CD4-positive, CD25-positive, alpha-beta regulatory T cell (primary cell): ENCODE measurements around the gene SYTL2. TPM values are rescaled to one million over a fixed set of nuclear protein-coding genes. Genes with fewer than 3 reads are reported as not detected.

ENCODE experiments used
- ATAC-seq, 2 donors: fragments of 150-1000 bp; cut with Tn5 transposase; one replicate each; pipeline ENCODE4 v1.10.0; 2021; ENCODE audit warnings: low read depth in 2 of 2, moderate number of reproducible peaks in 2 of 2, moderate library complexity in 1 of 2
- DNase-seq, 3 donors: peaks; one replicate each; pipeline versions ENCODE4 v3.0.0 to v3.0.0-alpha.2; 2012 to 2022; ENCODE audit warnings: mixed read lengths in 1 of 3
- H3K27ac ChIP-seq: one replicate; pipeline ENCODE4 v1.7.0; 2013; ENCODE audit warnings: mild to moderate bottlenecking, low read length; ENCODE audit not compliant: insufficient read depth, poor library complexity, severe bottlenecking
- H3K27me3 ChIP-seq: one replicate; pipeline ENCODE4 v1.7.0; 2013; ENCODE audit warnings: low read length; ENCODE audit not compliant: control insufficient read depth, insufficient read depth
- H3K36me3 ChIP-seq: one replicate; pipeline ENCODE4 v1.7.0; 2013; ENCODE audit warnings: mild to moderate bottlenecking, low read length, moderate library complexity; ENCODE audit not compliant: control insufficient read depth, insufficient read depth
- H3K4me1 ChIP-seq: 2 replicates; pipeline ENCODE4 v1.7.0; 2013; ENCODE audit warnings: mild to moderate bottlenecking, low read length; ENCODE audit not compliant: insufficient read depth, control insufficient read depth, poor library complexity, severe bottlenecking
- H3K4me3 ChIP-seq: one replicate; pipeline ENCODE4 v1.7.0; 2013; ENCODE audit warnings: low read depth, mild to moderate bottlenecking, low read length, moderate library complexity
- H3K9me3 ChIP-seq, 2 experiments: 1 replicate in 1 of 2; 2 replicates in 1 of 2; pipeline ENCODE4 v1.7.0; 2013; ENCODE audit warnings: low read length in 2 of 2, mild to moderate bottlenecking in 1 of 2, moderate library complexity in 1 of 2; ENCODE audit not compliant: control insufficient read depth in 2 of 2
- H3K27ac Mint-ChIP-seq, 3 donors: one replicate each; pipeline ENCODE4 v1.8.0; 2020 to 2022; ENCODE audit warnings: mild to moderate bottlenecking in 3 of 3, mixed read lengths in 3 of 3, moderate library complexity in 2 of 3
- H3K27me3 Mint-ChIP-seq: one replicate; pipeline ENCODE4 v1.8.0; 2022; ENCODE audit warnings: mild to moderate bottlenecking, mixed read lengths
- H3K36me3 Mint-ChIP-seq: one replicate; pipeline ENCODE4 v1.8.0; 2020; ENCODE audit warnings: mixed read lengths
- H3K4me1 Mint-ChIP-seq, 4 donors: one replicate each; pipeline ENCODE4 v1.8.0; 2020 to 2022; ENCODE audit warnings: mixed read lengths in 4 of 4, mild to moderate bottlenecking in 1 of 4
- H3K4me3 Mint-ChIP-seq, 4 donors: one replicate each; pipeline ENCODE4 v1.8.0; 2020 to 2022; ENCODE audit warnings: mild to moderate bottlenecking in 4 of 4, mixed read lengths in 4 of 4, moderate library complexity in 3 of 4
- H3K9me3 Mint-ChIP-seq, 7 donors: one replicate each; pipeline ENCODE4 v1.8.0; 2020 to 2022; ENCODE audit warnings: mixed read lengths in 7 of 7, mild to moderate bottlenecking in 3 of 7, moderate library complexity in 2 of 7
- polyA plus RNA-seq, 4 donors: library from polyadenylated mRNA; unstranded; fragments of 300-500 nt; fragmentation: Illumina TruSeq; gene quantifications; one replicate each; pipeline ENCODE4 v1.2.3, GENCODE V29; 2021
- total RNA-seq: library from RNA; stranded (reverse); gene quantifications from one replicate; pipeline ENCODE4 v1.2.3, GENCODE V29; 2022

Gene SYTL2
- total and polyA plus RNA-seq, 5 donors from 2014 or later, result 4.5 to 40.0 (median 5.6) TPM

- no peak for ATAC-seq
- H3K36me3 Mint-ChIP-seq, result no peaks in the 10 kb centered on the region
These were observed 100.8 kb downstream of the SYTL2 start for GRCh38 chr11:85709941-85710702.

GRCh38 chr11:85705800-85706199 is 105.1 kb downstream of the SYTL2 start:
- Histone ChIP-seq H3K27ac (no peak overlapping the region), H3K9me3 (no peaks in the 10 kb centered on the region), H3K4me1 (peaks cover 2% of the 10 kb centered on the region), H3K27me3 (no peaks in the 10 kb centered on the region), H3K36me3 (no peaks in the 10 kb centered on the region), H3K4me3 (no peak overlapping the region)
- ATAC-seq, result no peak
- no peak overlapping the region for H3K4me3 Mint-ChIP-seq
- no peak for DNase-seq
- peaks cover 0 to 2% (median 0%) of the 10 kb centered on the region in 7 donors for H3K9me3 Mint-ChIP-seq
- H3K27me3 Mint-ChIP-seq, result peaks cover 7% of the 10 kb centered on the region
- no peak overlapping the region for H3K27ac Mint-ChIP-seq
- peaks cover 0 to 2% (median under 1%) of the 10 kb centered on the region in 4 donors for H3K4me1 Mint-ChIP-seq
- H3K36me3 Mint-ChIP-seq, result no peaks in the 10 kb centered on the region

More at GRCh38 chr11:85709941-85710702, 100.8 kb downstream of the SYTL2 start:
- no peak overlapping the region for H3K4me3 Mint-ChIP-seq
- Histone ChIP-seq H3K4me3 (no peak overlapping the region), H3K4me1 (no peaks in the 10 kb centered on the region), H3K9me3 (no peaks in the 10 kb centered on the region), H3K36me3 (no peaks in the 10 kb centered on the region), H3K27me3 (peaks cover 3% of the 10 kb centered on the region), H3K27ac (no peak overlapping the region)
- no peaks in the 10 kb centered on the region for H3K27me3 Mint-ChIP-seq
- H3K9me3 Mint-ChIP-seq, result no peaks in the 10 kb centered on the region
- H3K4me1 Mint-ChIP-seq, result no peaks in the 10 kb centered on the region
- H3K27ac Mint-ChIP-seq, result no peak overlapping the region
- DNase-seq, result no peak

- Mint-ChIP-seq H3K27ac (no peak overlapping the region), H3K27me3 (peaks cover 7% of the 10 kb centered on the region), H3K9me3 (peaks cover 0 to 2% (median 0%) of the 10 kb centered on the region in 7 donors), H3K36me3 (no peaks in the 10 kb centered on the region), H3K4me3 (no peak overlapping the region), H3K4me1 (peaks cover 3 to 10% (median 8%) of the 10 kb centered on the region in 4 donors)
- ATAC-seq (no peak), DNase-seq (no peak)
- no peak overlapping the region for H3K27ac ChIP-seq
- H3K4me3 ChIP-seq, result no peak overlapping the region
- H3K27me3 ChIP-seq, result no peaks in the 10 kb centered on the region
- peaks cover 11% of the 10 kb centered on the region for H3K4me1 ChIP-seq
- H3K9me3 ChIP-seq, result no peaks in the 10 kb centered on the region
- H3K36me3 ChIP-seq, result no peaks in the 10 kb centered on the region
These were observed 106.0 kb downstream of the SYTL2 start for GRCh38 chr11:85704967-85705366.

- peak overlapping the region; percentile 15 for H3K27ac ChIP-seq
- peaks cover 12 to 22% (median 21%) of the 10 kb centered on the region in 4 donors for H3K4me1 Mint-ChIP-seq
- H3K4me3 ChIP-seq, result peak overlapping the region; percentile 69
- peaks cover 0 to 2% (median 0%) of the 10 kb centered on the region in 7 donors for H3K9me3 Mint-ChIP-seq
- H3K27ac Mint-ChIP-seq, result peak overlapping the region; percentile 16 to 54 (median 22)
- no peaks in the 10 kb centered on the region for H3K36me3 ChIP-seq
- H3K4me3 Mint-ChIP-seq, result peak overlapping the region in 2 of 4 donors; percentile 45 to 50
- H3K36me3 Mint-ChIP-seq, result peaks cover 7% of the 10 kb centered on the region
- peak in 2 of 3 donors; percentile 34 to 49 for DNase-seq
- no peaks in the 10 kb centered on the region for H3K27me3 ChIP-seq
- peaks cover 20% of the 10 kb centered on the region for H3K4me1 ChIP-seq
- peak; percentile 70 to 74 for ATAC-seq
- peaks cover 7% of the 10 kb centered on the region for H3K27me3 Mint-ChIP-seq
- H3K9me3 ChIP-seq, result no peaks in the 10 kb centered on the region
These were observed 110.8 kb downstream of the SYTL2 start for GRCh38 chr11:85699957-85700741.

GRCh38 chr11:85698195-85698594 is 112.7 kb downstream of the SYTL2 start:
- Histone ChIP-seq H3K4me1 (peaks cover 20% of the 10 kb centered on the region), H3K27ac (no peak overlapping the region), H3K4me3 (no peak overlapping the region), H3K36me3 (no peaks in the 10 kb centered on the region), H3K27me3 (no peaks in the 10 kb centered on the region), H3K9me3 (no peaks in the 10 kb centered on the region)
- Mint-ChIP-seq H3K9me3 (no peaks in the 10 kb centered on the region), H3K4me3 (no peak overlapping the region), H3K36me3 (peaks cover 7% of the 10 kb centered on the region), H3K27ac (peak overlapping the region in 1 of 3 donors; percentile 14), H3K4me1 (peaks cover 12 to 26% (median 22%) of the 10 kb centered on the region in 4 donors), H3K27me3 (peaks cover 7% of the 10 kb centered on the region)
- DNase-seq (no peak), ATAC-seq (no peak)

- H3K27ac Mint-ChIP-seq, result no peak overlapping the region
- no peak for DNase-seq
- peaks cover 20% of the 10 kb centered on the region for H3K4me1 ChIP-seq
- H3K27ac ChIP-seq, result no peak overlapping the region
- no peaks in the 10 kb centered on the region for H3K36me3 ChIP-seq
- H3K36me3 Mint-ChIP-seq, result peaks cover 7% of the 10 kb centered on the region
- H3K4me3 ChIP-seq, result no peak overlapping the region
- peaks cover 12 to 26% (median 22%) of the 10 kb centered on the region in 4 donors for H3K4me1 Mint-ChIP-seq
- no peaks in the 10 kb centered on the region for H3K9me3 ChIP-seq
- H3K4me3 Mint-ChIP-seq, result no peak overlapping the region
- no peaks in the 10 kb centered on the region for H3K27me3 ChIP-seq
- no peak for ATAC-seq
- peaks cover 7% of the 10 kb centered on the region for H3K27me3 Mint-ChIP-seq
- H3K9me3 Mint-ChIP-seq, result no peaks in the 10 kb centered on the region
These were observed 113.2 kb downstream of the SYTL2 start for GRCh38 chr11:85697747-85698146.

GRCh38 chr11:85695546-85695945 is 115.4 kb downstream of the SYTL2 start:
- no peak overlapping the region for H3K27ac Mint-ChIP-seq
- no peaks in the 10 kb centered on the region for H3K36me3 ChIP-seq
- ATAC-seq (no peak), DNase-seq (no peak)
- H3K4me3 Mint-ChIP-seq, result no peak overlapping the region
- H3K27ac ChIP-seq, result no peak overlapping the region
- no peaks in the 10 kb centered on the region for H3K9me3 Mint-ChIP-seq
- H3K4me1 Mint-ChIP-seq, result peaks cover 12 to 22% (median 19%) of the 10 kb centered on the region in 4 donors
- no peaks in the 10 kb centered on the region for H3K9me3 ChIP-seq
- H3K27me3 ChIP-seq, result peaks cover 4% of the 10 kb centered on the region
- H3K4me3 ChIP-seq, result no peak overlapping the region
- H3K27me3 Mint-ChIP-seq, result peaks cover 9% of the 10 kb centered on the region
- peaks cover 7% of the 10 kb centered on the region for H3K36me3 Mint-ChIP-seq
- H3K4me1 ChIP-seq, result peaks cover 15% of the 10 kb centered on the region
